ENCODE results near the gene ANKRD13B.

The ANKRD13B gene

DNA sequence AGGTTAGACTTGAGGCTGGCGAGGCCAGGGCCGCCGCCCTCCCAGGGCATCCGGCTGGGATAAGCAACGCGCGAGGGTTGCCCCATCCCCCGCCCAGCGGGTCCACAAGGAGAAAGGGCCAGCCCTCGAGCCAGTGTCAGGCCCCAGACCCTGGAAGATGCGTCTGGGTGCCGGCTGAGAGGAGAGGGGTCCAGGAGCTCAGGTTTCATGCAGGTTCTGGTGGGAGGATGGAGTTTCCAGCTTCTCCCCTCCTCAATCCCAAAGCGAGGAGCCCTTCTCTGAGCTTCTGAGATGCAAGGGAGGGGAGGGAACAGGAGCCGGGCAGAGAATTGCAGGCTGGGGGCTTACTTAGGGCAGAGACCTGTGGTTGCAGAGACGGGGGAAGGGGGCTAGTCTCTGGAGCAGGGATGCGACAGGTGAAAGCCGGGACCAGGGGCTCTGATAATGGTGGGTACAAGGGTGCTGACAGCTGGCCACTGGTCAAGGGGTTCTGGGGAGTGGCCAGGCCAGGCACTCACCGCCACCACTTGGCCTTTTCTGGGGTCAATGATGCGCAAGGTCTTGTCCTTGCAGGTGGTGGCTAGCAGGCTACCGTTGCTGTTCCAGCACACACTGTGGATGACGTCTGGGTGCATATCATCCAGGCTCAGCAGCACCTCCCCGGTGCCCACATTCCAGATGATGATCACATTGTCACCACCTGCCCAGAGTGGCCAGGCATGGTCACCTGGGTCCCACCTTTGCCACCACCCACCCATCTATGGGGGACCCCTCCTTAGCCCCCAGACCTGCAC is 25.5 kb downstream of the ANKRD13B start:
- no peak for DNase-seq

DNA sequence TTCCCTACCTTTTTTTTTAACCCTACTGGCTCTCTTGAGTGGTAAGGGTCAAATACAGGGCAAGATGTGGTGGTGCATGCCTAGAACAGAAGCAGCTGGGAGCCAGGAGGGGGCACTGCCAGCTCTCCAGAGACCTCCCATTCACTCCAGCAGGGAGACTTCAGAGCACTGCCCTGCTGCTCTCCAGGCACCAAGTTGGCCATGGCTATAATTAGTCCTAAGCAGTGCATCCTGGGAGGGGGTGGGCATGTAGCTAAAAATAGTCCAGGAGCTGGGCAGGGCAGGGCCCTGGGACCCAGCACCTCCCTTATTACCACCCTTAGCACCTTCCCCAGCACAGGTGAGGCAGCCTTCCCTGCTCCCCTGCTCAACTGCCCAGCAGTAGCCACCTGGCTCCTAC is 26.3 kb downstream of the ANKRD13B start:
- no peak for DNase-seq

DNA sequence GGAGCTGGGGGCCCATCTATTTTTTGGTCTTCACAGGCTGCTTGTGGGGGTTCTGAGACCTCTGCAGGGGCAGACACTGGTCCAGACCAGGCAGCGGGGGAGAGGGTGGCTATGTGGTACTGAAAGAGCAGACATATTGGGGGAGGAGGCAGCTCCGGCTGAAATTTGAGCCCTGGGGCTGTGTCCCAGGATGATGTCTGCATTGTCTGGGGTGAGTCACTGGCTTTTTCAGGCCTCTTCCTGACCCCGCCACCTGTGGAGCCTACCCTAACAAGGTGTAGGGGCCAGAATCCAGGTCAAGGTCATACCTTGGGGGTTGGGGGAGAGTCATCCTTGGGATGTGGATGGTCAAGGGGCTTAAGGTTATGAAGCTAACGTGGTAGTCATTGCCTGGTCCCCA is 27.3 kb downstream of the ANKRD13B start:
- no peak for DNase-seq

DNA sequence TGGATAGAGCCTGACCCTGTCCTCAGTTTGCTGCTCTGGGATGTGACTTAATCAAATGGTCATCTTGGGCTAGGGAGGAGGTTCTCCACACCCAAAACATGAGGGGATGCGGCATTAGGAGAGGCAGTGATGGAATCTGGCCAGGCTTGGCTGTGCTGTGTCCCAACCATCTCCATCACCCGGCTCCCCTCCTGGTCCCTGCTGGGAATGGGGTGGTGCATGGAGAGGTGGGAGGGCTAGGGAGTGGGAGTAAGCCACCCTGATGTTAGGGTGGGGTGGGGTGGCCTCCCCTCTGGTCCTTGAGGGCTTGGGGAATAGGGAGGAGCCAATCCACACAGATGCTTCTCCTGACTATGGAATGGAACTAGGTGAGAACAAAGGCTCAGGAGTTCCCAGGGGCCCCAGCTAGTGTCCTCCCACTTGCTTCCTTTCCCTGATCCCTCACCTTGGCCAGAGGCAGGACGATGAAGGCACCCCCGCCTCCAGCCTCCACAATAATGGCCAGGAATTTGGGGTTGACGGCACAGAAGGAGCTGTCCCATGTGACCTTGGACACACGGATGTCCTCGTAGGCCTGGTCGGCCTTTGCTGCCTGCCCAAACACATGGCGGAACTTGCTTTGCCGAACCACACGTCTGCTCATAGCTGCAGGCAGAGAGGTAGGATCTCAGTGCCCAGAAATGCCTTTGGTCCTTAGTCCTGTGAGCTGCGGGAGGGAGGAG is 28.0 kb downstream of the ANKRD13B start:
- DNase-seq: no peak

DNA sequence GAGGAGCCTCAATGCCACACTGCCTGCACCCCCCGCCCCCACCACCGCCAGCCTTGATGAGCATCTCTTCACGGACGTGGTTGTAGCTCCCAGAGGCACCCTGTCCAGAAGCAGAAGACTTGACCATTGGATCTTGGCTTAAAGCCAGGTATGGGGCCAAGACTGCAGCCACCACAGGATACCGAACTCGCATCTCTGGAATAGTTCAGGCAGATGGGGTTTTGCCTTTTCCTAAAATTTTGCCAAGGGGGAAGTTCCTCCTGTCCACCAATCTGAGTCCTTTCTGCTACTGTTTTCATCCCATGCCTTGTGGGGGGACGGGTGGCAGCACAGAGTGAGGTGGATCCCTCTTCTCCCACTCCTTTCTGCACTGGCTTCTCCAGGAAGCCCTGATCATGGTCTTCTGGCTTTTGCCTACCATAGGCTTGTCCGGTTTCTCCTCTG is 28.8 kb downstream of the ANKRD13B start:
- no peak for DNase-seq

DNA sequence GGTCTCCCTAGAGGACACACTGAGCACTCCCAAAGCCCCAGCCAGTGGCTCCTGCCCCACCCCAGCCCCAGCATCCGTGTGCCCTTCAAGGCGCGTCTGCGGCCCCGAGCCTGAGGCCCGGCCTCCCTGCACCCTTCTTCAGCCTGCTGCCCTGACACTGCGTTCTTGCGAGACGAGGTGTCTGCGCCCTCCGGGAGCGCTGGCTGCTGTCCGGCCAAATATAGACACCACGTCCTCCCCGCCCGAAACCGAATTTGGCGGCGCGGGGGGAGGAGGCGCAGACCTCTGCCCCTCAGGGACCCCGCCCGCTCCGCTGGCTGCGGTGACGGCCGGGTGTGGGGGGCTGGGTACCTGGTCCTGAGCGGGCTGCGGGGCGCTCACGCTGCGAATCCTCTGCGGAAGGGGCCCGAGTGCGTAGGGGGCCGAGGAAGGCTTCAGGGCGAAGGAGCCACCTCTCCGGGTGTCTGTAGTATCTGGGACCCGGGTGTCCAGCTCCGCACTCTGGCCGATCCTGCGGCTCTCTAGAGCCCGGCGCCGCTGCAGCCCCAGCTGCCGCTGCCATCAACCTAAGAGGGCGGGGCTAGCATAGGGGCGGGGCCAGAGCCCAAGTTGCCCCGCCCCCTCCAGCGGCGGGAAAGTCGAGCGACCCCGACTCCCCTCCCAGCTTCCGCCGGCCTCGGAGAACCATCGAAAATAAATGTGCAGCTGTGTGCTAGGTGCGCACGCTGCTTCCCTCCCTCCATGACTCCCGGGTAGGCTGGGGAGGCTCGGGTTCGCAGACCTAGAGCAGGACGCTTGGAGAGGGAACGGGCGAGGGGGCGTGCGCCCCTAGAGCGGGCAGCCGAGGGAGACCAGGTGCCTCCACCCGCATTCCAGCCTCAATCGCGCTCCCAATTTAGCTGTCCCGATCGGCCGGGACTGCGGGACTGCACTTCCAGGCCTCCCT is 29.7 kb downstream of the ANKRD13B start, which contains the start of gene CORO6:
Gene CORO6 (minus strand): TSS at position 576 of the 946 bp plus-strand sequence. CDS start 1,491 bp downstream, outside the sequence.
- DNase-seq: no peak

DNA sequence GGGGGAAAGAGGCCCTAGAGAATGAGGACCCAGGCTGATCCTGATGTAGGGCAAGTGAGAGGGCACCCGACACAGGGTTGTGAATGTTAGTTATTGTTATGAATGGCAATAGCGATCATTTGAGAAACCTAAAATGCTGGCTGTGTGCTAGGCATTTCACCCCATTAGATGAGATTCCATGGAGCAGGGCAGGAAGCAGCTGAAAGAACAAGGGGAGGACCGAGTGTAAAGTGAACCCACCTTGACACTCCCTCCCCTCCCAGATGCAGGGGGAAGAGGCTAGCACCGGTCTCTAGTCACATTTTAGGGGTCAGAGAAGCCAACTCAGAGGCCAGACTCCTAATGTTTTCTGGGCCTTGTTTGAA is 30.3 kb downstream of the ANKRD13B start:
- no peak for DNase-seq

DNA sequence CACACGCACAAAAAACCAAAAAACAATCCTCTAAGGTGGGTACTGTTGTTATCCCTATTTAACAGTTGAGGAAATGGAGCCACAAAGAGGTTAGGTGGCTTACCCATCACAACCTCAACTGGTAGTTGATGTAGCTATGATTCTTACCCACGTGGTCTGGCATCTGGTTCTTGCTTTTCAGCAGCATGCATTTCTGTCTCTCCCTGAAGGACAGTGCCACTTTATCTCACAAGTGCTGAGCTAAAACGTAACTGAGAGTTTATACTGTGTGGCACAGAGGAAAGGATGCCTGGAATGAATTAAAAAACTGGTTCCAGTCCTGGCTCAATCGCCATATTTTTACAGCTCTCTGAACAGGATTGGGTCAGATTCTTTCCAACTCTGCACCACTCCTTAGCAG is 31.7 kb downstream of the ANKRD13B start:
- DNase-seq: no peak

DNA sequence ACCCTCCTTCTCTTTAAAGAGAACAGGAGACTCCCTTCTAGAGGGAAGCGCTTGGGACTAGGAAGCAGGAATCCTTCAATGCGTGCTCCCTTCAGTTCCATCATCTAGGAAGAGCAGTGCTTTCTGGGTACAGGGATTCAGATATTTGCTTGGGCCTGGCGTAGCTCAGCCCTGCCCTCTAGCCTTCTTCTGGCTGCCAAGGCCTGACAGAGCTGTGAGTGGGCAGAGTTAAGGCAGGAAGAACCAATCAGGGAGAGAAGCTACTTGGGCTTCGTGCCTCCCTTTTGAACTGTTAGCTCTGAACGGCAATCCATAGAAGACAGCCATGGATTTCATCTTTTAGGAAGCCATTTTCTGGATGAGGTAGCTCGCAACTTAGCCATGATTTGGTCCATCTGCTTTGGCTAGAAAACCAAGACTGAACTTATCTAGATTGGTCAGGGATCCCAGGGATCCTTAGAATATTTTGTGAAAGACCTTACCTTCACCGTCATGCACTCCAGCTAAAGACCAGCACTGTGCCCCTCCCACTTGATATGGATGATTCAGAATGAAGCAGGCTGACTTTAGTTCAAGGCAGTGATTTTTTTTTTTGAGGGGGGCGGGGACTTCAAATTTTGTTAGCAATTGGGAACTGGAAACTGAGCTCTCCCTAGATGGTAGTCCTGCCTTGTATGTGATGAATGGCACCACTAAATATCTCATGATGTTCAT is 32.3 kb downstream of the ANKRD13B start:
- no peak for DNase-seq

DNA sequence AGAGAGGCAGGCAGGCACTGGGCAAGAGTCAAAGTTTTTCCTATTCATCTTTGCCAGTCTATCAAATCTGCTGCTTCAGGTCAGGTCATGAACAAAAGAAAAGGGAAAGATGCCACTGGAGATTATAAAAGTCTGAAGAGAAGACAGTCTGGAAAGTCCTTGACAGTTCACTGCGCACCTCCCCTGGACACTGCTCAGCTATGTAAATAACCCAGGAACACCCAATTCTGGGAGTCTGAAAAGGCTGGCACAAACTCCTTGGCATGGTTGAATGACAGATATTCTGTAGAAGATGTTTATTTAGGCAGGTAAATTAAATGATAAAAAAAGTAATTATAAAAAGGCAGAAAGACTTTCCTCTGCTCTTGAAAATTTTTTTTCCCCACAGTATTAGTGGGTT is 35.0 kb downstream of the ANKRD13B start:
- no peak for DNase-seq

DNA sequence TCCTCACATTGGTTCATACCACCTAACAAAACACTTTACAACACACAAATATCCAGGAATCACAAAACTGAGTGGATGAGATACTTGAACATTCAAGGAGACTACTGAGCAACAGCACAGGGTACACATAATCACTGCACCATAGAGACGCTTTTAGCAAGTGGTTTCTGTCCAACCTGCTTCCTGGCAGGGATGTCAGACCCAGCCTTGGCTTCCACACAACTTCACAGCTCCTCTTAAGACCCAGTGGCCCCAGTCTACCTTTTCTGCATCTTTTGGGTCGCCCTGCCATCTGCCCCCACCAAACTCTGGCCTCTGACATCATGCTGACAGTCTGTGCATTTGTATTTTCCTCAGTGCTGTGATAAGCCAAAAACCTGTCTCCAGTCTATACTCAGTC is 35.7 kb downstream of the ANKRD13B start:
- no peak for DNase-seq

DNA sequence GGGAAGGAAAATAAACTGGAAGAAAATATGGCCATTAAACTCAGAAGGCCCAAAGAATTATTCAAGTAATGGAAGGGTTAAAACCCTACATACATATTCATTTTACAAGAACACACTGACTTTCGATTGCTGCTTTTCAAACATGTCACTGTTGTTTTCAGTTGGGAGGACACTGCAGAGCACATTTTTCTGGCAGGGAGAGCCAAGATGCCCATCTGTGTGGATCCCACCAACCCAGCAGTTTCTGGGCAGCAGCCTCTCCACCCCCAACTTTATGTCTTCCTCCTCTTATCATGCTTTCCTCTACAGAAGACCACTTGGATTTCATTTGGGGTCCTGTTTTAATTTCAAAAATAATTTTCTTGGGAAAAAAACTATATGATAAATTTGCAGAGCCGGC is 36.9 kb downstream of the ANKRD13B start:
- no peak for DNase-seq

DNA sequence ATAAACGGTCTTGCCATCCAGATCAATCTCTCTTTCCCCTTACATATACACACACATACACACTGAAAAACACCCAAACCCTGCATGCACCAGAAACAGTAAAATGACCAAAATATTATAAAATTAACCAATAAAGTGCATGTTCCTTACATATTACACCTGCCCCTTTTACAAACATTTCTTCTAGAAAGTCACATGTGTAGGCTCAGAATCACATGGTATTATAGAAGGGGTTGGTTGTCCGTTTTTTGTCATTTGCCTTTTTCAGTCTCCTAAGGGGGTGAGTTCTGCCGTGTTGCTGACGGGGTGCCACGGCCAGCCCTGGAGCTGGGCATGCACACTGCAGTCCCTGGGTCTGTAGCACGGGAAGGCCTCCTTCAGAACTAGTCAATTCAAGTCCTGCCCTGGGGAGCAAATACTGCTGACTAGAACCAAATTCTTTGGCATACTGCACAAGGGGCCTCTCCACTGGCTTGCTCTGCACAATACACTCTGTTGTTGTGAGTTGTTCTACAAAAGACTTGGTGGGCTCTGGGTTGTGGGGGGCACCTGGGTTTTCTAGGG is 37.8 kb downstream of the ANKRD13B start:
- DNase-seq: no peak

DNA sequence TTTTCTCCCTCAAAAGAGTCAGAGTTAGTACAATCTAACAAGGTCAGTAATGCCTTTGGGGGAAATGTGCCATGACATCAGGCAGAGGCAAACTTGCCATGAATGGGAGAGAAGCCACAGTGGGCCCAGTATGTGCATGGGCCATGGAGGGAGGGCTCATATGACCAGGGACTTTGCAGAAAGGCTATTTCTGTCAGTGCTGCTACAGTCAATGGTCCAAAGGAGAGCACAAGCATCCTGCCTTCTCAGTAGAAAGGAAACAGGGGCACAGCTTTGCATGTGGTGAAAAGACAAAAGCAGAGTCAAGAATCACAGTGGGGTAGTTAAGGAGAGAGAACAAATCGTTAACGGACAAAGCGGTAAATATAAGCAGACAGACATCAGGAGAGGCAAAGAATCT is 41.0 kb downstream of the ANKRD13B start:
- no peak for DNase-seq

DNA sequence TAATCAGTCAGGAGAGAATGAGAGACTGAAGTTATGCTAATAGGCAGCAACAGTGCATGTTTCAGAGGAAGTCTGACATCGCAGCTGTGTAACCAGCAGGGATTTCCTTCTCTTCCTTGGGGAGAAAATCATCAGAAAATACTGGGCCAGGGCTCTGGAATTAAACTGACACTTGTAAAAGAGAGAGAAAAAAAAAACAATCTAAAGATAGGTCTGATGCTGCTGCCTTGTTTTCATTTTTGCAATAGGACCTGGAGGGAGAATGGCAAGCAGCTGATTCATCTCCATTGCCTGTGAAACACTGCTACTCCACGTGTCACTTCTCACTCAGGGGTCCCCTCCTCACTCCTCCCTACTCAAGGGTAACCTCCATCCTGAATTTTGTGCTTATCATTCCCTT is 47.5 kb downstream of the ANKRD13B start:
- no peak for DNase-seq

DNA sequence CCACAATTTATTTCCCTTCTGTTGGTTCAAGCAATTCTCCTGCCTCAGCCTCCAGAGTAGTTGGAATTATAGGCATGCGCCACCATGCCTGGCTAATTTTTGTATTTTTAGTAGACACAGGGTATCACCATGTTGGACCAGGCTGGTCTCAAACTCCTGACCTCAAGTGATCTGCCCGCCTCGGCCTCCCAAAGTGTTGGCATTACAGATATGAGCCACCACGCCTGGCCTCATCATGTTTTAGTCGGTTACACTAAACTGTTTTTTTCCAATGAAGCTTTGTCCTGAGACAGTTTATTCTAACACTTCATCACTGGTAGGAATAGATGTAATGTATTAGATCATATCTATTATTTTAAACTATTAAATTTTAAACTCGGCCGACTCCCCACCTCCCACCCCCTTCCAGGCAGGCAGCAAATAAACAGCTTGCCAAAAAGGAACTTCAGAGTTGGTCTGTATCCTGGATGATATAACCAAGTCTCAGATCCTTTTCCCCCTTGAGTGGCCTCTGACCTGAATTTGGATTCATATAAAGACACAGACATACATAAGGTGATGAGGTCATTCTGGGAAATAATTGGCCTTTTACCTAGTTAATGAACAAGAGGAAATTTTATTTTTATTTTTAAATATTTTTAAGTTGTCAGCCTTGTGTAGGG is 48.2 kb downstream of the ANKRD13B start:
- no peak for DNase-seq

DNA sequence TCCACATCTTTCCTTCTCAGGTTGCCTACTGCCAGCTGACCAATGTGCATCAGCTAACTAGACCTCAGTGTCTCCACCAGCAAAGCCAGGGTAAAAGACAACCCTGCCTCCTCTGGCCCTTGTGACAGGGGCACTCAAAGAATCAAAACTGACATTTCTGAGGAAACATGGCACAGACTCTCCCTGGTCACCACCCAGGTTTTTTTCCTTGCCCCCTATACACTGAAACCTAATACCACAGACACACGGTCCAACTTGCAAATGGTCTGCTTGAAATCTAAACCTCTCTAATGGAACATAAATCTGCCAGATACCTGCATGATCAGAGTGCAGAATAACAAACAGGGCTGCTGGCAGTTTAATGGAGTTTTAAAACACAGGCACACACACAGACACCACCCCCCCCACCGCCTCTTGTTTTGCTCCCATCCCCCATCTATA is 49.3 kb downstream of the ANKRD13B start:
- no peak for DNase-seq

DNA sequence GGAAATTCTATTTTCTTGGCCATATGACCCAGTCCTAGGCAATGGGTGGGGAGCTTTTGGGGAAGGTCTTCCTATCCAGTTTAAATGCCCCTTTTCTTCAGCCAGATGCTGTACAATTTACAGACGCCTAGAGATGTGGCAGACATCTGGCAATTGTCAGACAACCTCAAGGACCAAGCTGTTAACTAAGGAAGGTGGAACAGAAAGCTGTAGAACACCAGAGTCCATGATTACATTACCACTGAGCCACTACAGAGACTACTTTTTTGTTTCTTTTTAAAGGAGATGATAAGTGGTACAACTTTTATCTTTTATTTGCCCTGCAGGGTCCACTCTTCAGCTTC is 50.9 kb downstream of the ANKRD13B start:
- no peak for DNase-seq

DNA sequence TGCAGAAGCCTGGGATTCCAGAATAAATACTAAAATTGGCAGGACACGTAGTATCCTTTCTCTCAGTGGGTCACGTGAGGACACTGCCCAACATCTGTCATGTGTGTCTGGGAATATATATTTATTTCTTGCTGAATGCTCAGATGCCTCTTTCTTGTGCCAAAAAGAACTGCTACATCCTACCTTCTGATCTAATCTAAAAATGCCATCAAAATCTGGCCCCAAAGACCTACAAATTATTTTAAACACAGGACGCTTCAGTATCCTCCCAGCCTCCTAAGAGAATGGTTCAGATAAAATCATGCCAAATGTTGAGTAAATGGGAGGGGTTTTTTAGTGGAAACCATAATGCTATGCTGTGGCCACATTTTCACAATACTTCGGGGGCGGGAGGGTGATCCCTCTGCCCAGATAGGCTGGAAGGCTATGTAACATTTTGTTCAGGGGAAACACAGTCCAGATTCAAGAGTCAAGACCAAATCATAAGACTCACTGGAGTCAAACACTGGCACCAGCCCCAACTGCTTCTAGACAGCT is 52.7 kb downstream of the ANKRD13B start:
- no peak for DNase-seq

DNA sequence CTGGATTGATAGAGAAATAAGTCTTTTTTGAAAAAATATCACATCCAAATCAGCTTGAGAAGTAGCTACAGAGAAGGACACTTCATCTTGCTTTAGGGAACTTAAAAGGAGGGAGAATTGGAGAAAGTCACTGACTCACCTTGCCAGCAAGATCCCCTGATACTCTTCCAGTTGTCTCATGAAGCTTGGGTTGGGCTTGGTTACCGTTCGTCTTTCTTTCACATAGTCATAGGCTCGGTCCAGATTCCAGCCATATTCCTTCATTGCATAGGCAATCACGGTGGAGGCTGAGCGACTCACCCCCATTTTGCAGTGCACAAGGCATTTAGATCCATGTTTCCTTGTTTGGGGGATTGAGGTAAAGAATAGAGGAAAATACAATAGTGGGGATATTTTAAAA is 55.1 kb downstream of the ANKRD13B start:
- DNase-seq: no peak

DNA sequence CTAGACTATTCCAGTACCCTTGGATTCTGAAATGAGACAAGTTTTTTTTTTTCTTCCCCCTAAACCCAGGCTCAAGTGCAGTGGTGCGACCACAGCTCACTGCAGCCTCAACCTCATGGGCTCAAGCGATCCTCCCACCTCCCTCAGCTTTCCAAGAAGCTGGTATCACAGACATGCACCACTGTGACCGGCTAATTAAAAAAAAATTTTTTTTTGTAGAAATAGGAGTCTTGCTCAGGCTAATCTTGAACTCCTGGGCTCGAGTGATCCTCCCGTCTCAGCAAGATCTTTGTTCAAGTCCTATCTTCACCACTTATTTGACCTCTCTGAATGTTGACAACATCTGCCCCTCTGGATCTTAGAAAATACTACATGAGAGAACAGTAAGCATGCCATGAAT is 56.4 kb downstream of the ANKRD13B start:
- no peak for DNase-seq
